Measurements from ENCODE around the gene KLRF2. TPM values are rescaled to one million over a fixed set of nuclear protein-coding genes. Genes with fewer than 3 reads are reported as not detected.

KLRF2 gene
- polyA plus RNA-seq, 2 of the 4 experiments (the other 2 are of a cell fraction) = not detected

DNA sequence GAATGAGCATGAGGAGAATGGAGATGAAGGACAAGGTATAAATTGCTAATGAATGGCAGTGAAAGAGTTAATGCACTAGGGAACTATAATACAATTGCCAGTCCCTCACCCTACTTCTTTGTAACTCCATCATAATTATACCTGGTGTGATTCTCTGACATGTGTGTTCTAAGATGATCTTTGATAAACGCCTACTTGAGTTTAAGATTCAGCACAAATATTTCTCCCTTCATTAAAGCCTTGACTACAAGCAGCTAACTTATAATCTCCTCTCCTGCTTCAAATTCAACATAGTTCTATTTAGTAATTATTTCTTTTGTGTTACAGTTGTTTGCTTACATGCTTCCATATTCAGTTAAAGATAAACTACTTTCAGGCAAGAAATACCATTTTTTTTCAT, 60.5 kb downstream of the KLRF2 start (continued):
- TF ChIP-seq, protein P1, sequence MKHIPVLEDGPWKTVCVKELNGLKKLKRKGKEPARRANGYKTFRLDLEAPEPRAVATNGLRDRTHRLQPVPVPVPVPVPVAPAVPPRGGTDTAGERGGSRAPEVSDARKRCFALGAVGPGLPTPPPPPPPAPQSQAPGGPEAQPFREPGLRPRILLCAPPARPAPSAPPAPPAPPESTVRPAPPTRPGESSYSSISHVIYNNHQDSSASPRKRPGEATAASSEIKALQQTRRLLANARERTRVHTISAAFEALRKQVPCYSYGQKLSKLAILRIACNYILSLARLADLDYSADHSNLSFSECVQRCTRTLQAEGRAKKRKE (CRISPR knock-in tag; IDR thresholded peaks at IDR 0.05; ENCODE audit: low read depth) = no peak
- TF ChIP-seq, protein P2, sequence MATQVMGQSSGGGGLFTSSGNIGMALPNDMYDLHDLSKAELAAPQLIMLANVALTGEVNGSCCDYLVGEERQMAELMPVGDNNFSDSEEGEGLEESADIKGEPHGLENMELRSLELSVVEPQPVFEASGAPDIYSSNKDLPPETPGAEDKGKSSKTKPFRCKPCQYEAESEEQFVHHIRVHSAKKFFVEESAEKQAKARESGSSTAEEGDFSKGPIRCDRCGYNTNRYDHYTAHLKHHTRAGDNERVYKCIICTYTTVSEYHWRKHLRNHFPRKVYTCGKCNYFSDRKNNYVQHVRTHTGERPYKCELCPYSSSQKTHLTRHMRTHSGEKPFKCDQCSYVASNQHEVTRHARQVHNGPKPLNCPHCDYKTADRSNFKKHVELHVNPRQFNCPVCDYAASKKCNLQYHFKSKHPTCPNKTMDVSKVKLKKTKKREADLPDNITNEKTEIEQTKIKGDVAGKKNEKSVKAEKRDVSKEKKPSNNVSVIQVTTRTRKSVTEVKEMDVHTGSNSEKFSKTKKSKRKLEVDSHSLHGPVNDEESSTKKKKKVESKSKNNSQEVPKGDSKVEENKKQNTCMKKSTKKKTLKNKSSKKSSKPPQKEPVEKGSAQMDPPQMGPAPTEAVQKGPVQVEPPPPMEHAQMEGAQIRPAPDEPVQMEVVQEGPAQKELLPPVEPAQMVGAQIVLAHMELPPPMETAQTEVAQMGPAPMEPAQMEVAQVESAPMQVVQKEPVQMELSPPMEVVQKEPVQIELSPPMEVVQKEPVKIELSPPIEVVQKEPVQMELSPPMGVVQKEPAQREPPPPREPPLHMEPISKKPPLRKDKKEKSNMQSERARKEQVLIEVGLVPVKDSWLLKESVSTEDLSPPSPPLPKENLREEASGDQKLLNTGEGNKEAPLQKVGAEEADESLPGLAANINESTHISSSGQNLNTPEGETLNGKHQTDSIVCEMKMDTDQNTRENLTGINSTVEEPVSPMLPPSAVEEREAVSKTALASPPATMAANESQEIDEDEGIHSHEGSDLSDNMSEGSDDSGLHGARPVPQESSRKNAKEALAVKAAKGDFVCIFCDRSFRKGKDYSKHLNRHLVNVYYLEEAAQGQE (IDR thresholded peaks at IDR 0.05) = no peak
- no peak for TF ChIP-seq FOSB (CRISPR knock-in tag; IDR thresholded peaks at IDR 0.05)

DNA sequence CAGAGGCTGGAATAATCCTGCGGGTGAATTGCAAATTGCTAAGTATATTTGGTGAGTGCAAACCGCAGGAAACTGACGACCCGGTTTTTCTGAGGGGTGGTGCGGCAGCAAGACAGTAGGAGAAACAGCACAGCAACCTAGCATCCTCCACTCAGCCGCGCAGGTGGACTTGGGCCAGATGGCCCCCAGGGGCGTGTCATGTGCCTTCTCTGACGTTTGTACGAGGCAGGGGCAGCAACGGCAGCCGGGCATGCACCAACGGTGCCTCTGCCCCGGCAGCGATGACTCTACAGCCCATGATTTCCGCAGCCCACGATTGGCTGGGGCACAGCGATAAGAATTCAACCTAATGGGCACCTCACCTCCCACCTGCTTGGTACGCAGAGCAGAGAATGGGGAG, 62.0 kb downstream of the KLRF2 start:
- Histone ChIP-seq H3K4me2 (no peak overlapping the region), H3K27ac (no peak overlapping the region), H3K4me3 (no peak overlapping the region), H3K4me1 (no peaks in the 10 kb centered on the region), H3K9me3 (no peaks in the 10 kb centered on the region)
- CTCF ChIA-PET = no interaction called here
- DNase-seq (ENCODE audit: low read depth in 1 of 2, low spot score in 1 of 2) (no peak), ATAC-seq (no peak), FAIRE-seq (no peak)
- WGBS (ENCODE audit: missing lambda C conversion rate) = 33% methylated on average over 19 of the region's 19 CpGs
- TF ChIP-seq ZFP36 (IDR thresholded peaks at IDR 0.05; ENCODE audit: borderline replicate concordance, partially characterized antibody) (no peak), RNF2 (IDR thresholded peaks at IDR 0.05; ENCODE audit: borderline replicate concordance, low read depth) (0 out of 2 replicates have a peak, but pooled peaks have one; percentile 33), TFCP2L1 (CRISPR knock-in tag; IDR thresholded peaks at IDR 0.05) (no peak)
- POLR2A ChIA-PET = no interaction called here

DNA sequence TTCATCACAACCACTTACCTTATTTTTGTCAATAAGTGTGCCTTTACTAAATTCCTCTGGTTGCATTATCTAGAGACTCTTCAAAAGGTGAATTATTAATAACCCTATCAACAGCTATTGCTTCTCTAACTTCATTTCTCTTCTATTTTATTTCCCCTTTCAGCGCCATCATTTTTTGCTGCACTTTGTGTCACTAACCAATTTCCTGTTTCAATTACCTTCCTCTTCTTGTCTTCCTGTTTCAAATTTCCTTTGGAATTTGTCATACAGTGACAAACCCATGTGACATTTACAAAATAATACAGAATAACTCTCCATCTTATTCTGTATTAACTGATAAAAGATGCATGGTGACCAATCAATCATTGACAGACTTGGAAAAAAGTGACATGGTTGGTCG, 63.1 kb downstream of the KLRF2 start:
- ChIA-PET POLR2A (no interaction called here), CTCF (interaction anchor here (0.8 kb wide), 1 partner anchor 10 kb away, joined by 3 read pairs; no protein-coding TSS in a partner anchor)
- TF ChIP-seq, protein P3, sequence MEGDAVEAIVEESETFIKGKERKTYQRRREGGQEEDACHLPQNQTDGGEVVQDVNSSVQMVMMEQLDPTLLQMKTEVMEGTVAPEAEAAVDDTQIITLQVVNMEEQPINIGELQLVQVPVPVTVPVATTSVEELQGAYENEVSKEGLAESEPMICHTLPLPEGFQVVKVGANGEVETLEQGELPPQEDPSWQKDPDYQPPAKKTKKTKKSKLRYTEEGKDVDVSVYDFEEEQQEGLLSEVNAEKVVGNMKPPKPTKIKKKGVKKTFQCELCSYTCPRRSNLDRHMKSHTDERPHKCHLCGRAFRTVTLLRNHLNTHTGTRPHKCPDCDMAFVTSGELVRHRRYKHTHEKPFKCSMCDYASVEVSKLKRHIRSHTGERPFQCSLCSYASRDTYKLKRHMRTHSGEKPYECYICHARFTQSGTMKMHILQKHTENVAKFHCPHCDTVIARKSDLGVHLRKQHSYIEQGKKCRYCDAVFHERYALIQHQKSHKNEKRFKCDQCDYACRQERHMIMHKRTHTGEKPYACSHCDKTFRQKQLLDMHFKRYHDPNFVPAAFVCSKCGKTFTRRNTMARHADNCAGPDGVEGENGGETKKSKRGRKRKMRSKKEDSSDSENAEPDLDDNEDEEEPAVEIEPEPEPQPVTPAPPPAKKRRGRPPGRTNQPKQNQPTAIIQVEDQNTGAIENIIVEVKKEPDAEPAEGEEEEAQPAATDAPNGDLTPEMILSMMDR (IDR thresholded peaks at IDR 0.05) = no peak
- TF ChIP-seq RNF2 (IDR thresholded peaks at IDR 0.05; ENCODE audit: borderline replicate concordance, low read depth) = no peak
- no peak for TF ChIP-seq CHD2 (IDR thresholded peaks at IDR 0.05; ENCODE audit: low read length, partially characterized antibody)
- TF ChIP-seq GATA3 (IDR thresholded peaks at IDR 0.05; ENCODE audit: borderline replicate concordance) = no peak
- H3K4me3 ChIP-seq = no peak overlapping the region
- WGBS (ENCODE audit: missing lambda C conversion rate) = 23% methylated on average over 2 of the region's 2 CpGs
- no peak overlapping the region for H3K4me2 ChIP-seq
- no peak for DNase-seq (ENCODE audit: low read depth in 1 of 2, low spot score in 1 of 2)
- ATAC-seq = no peak
- no peak for FAIRE-seq
- no peaks in the 10 kb centered on the region for H3K4me1 ChIP-seq
- H3K27ac ChIP-seq = no peak overlapping the region
- no peaks in the 10 kb centered on the region for H3K9me3 ChIP-seq

Other genes with a start within 250 kb of the KLRF2 start
- gene CLEC2D, start 211.8 kb upstream of the KLRF2 start, polyA plus RNA-seq (2011; rRNA removed) = 3.3 and 4.0 TPM in 2 replicates
- 1.1 to 1.4 TPM (median 1.3 TPM) in 3 replicates for gene CLEC2D, start 211.8 kb upstream of the KLRF2 start, polyA plus RNA-seq (2017; fragmentation: RNase III; extraction: RNeasy Plus Mini Kit Qiagen cat#74134 plus additional on column Dnase treatment)
- gene CLECL1, start 148.4 kb upstream of the KLRF2 start, polyA plus RNA-seq (2011; rRNA removed) = not detected in 2 replicates
- gene CLECL1, start 148.4 kb upstream of the KLRF2 start, polyA plus RNA-seq (2017; fragmentation: RNase III; extraction: RNeasy Plus Mini Kit Qiagen cat#74134 plus additional on column Dnase treatment) = not detected in 3 replicates
- gene CD69, start 120.6 kb upstream of the KLRF2 start, polyA plus RNA-seq (2011; rRNA removed) = not detected in 2 replicates
- not detected in 3 replicates for gene CD69, start 120.6 kb upstream of the KLRF2 start, polyA plus RNA-seq (2017; fragmentation: RNase III; extraction: RNeasy Plus Mini Kit Qiagen cat#74134 plus additional on column Dnase treatment)
- not detected in 2 replicates for gene KLRF1, start 54.0 kb upstream of the KLRF2 start, polyA plus RNA-seq (2011; rRNA removed)
- not detected in 3 replicates for gene KLRF1, start 54.0 kb upstream of the KLRF2 start, polyA plus RNA-seq (2017; fragmentation: RNase III; extraction: RNeasy Plus Mini Kit Qiagen cat#74134 plus additional on column Dnase treatment)
- 2.1 and 2.2 TPM in 2 replicates for gene CLEC2B, start 12.1 kb upstream of the KLRF2 start, polyA plus RNA-seq (2011; rRNA removed)
- 0.17 to 0.55 TPM (median 0.30 TPM) in 3 replicates for gene CLEC2B, start 12.1 kb upstream of the KLRF2 start, polyA plus RNA-seq (2017; fragmentation: RNase III; extraction: RNeasy Plus Mini Kit Qiagen cat#74134 plus additional on column Dnase treatment)
- gene CLEC2A, start 50.9 kb downstream of the KLRF2 start, polyA plus RNA-seq (2011; rRNA removed) = not detected in 2 replicates
- not detected in 3 replicates for gene CLEC2A, start 50.9 kb downstream of the KLRF2 start, polyA plus RNA-seq (2017; fragmentation: RNase III; extraction: RNeasy Plus Mini Kit Qiagen cat#74134 plus additional on column Dnase treatment)
- not detected in 2 replicates for gene CLEC12A, start 89.9 kb downstream of the KLRF2 start, polyA plus RNA-seq (2011; rRNA removed)
- not detected in 3 replicates for gene CLEC12A, start 89.9 kb downstream of the KLRF2 start, polyA plus RNA-seq (2017; fragmentation: RNase III; extraction: RNeasy Plus Mini Kit Qiagen cat#74134 plus additional on column Dnase treatment)
- not detected in 2 replicates for gene CLEC1B, start 117.6 kb downstream of the KLRF2 start, polyA plus RNA-seq (2011; rRNA removed)
- gene CLEC1B, start 117.6 kb downstream of the KLRF2 start, polyA plus RNA-seq (2017; fragmentation: RNase III; extraction: RNeasy Plus Mini Kit Qiagen cat#74134 plus additional on column Dnase treatment) = not detected in 3 replicates
- gene CLEC12B, start 129.1 kb downstream of the KLRF2 start, polyA plus RNA-seq (2011; rRNA removed) = not detected in 2 replicates
- gene CLEC12B, start 129.1 kb downstream of the KLRF2 start, polyA plus RNA-seq (2017; fragmentation: RNase III; extraction: RNeasy Plus Mini Kit Qiagen cat#74134 plus additional on column Dnase treatment) = not detected in 3 replicates
- gene CLEC9A, start 149.2 kb downstream of the KLRF2 start, polyA plus RNA-seq (2011; rRNA removed) = not detected in 2 replicates
- not detected in 3 replicates for gene CLEC9A, start 149.2 kb downstream of the KLRF2 start, polyA plus RNA-seq (2017; fragmentation: RNase III; extraction: RNeasy Plus Mini Kit Qiagen cat#74134 plus additional on column Dnase treatment)
- gene CLEC1A, start 217.5 kb downstream of the KLRF2 start, polyA plus RNA-seq (2011; rRNA removed) = 0.06 TPM in 1 of 2 replicates, not detected in the other
- gene CLEC1A, start 217.5 kb downstream of the KLRF2 start, polyA plus RNA-seq (2017; fragmentation: RNase III; extraction: RNeasy Plus Mini Kit Qiagen cat#74134 plus additional on column Dnase treatment) = not detected in 3 replicates
- gene CLEC7A, start 248.7 kb downstream of the KLRF2 start, polyA plus RNA-seq (2011; rRNA removed) = not detected in 2 replicates
- 0.08 TPM in 1 of 3 replicates, not detected in the others for gene CLEC7A, start 248.7 kb downstream of the KLRF2 start, polyA plus RNA-seq (2017; fragmentation: RNase III; extraction: RNeasy Plus Mini Kit Qiagen cat#74134 plus additional on column Dnase treatment)